HG02678 (cell line): Measurements from ENCODE around the gene ARL15.
"Not testable (repeated sequence)": the region's sequence is repeated elsewhere in the genome, so short reads cannot be mapped to it uniquely, and the experiment has no call there.

Experiments used
- ATAC-seq: cut with Tn5 transposase; IDR thresholded peaks from one replicate; pipeline ENCODE4 v1.9.1; 2021; ENCODE audit warnings: mild to moderate bottlenecking, moderate library complexity; ENCODE audit not compliant: unreplicated experiment

The ARL15 gene

GRCh38 chr5:54049144-54049543 is 261.2 kb downstream of the ARL15 start:
- ATAC-seq = no peak

GRCh38 chr5:54045077-54045792 is 265.1 kb downstream of the ARL15 start:
- no peak for ATAC-seq

- not testable (repeated sequence) for ATAC-seq
These were observed 266.1 kb downstream of the ARL15 start for GRCh38 chr5:54044276-54044675.

- no peak for ATAC-seq
These were observed 269.6 kb downstream of the ARL15 start for GRCh38 chr5:54040804-54041203.

GRCh38 chr5:54040018-54040417 is 270.4 kb downstream of the ARL15 start:
- ATAC-seq = no peak

- ATAC-seq = no peak
These were observed 273.2 kb downstream of the ARL15 start for GRCh38 chr5:54037205-54037604.

GRCh38 chr5:54030981-54031380 is 279.4 kb downstream of the ARL15 start:
- ATAC-seq = no peak

- ATAC-seq = no peak
These were observed 285.9 kb downstream of the ARL15 start for GRCh38 chr5:54024466-54024865.

- ATAC-seq = no peak
These were observed 288.1 kb downstream of the ARL15 start for GRCh38 chr5:54022223-54022622.

- ATAC-seq = no peak
These were observed 288.8 kb downstream of the ARL15 start for GRCh38 chr5:54021431-54022164.

GRCh38 chr5:54018438-54018837 is 291.9 kb downstream of the ARL15 start:
- ATAC-seq = no peak

GRCh38 chr5:54017580-54017979 is 292.8 kb downstream of the ARL15 start:
- ATAC-seq = no peak

GRCh38 chr5:54013556-54014194 is 296.7 kb downstream of the ARL15 start:
- ATAC-seq = no peak

- ATAC-seq = no peak
These were observed 300.5 kb downstream of the ARL15 start for GRCh38 chr5:54009828-54010227.

GRCh38 chr5:54009357-54009756 is 301.0 kb downstream of the ARL15 start:
- ATAC-seq = no peak

GRCh38 chr5:54007827-54008777 is 302.3 kb downstream of the ARL15 start:
- ATAC-seq = no peak

GRCh38 chr5:54004697-54005096 is 305.7 kb downstream of the ARL15 start:
- no peak for ATAC-seq

GRCh38 chr5:54002779-54003178 is 307.6 kb downstream of the ARL15 start:
- no peak for ATAC-seq

- no peak for ATAC-seq
These were observed 308.2 kb downstream of the ARL15 start for GRCh38 chr5:54001976-54002775.

GRCh38 chr5:54000011-54000410 is 310.4 kb downstream of the ARL15 start:
- ATAC-seq = no peak
